ENCODE data around the gene GRID2.

The GRID2 gene

DNA sequence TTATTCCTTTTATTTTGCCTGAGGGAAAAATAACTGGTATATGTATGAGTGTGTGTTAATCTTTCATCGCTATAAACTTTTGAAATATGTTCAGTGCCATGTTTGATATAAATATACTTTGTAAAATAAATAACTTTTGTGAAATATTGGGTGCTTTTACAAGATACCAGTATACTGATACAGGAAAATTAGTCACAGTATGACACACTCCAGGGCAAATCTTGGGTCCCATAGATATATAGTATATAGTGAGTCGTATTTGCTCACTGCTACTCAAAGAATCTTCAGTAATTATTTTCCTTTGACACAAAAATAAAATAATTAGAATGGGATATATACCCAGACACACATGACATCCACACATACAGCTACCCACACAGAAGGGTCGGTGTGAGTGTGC lies 472.3 kb downstream of the GRID2 start:
- DNase-seq, result no peak

DNA sequence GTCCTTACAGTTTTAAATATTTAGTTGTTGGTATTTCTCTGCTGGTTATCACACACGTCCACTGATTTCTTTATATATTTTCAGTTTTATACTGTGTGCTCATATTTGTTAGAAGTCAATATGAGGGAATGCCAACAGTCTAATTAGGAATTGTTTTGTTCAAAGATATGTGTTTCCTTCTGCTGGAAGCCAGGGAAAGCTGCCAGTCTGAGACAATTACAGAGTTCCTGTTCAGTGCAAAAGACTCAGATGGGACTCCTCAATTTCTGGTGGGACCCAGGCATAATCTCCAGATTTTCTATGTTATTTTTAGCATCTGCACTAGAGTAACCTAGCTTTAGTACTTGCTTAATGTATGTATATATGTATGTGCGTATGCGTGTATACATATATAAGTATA lies 486.0 kb downstream of the GRID2 start:
- no peak for DNase-seq

DNA sequence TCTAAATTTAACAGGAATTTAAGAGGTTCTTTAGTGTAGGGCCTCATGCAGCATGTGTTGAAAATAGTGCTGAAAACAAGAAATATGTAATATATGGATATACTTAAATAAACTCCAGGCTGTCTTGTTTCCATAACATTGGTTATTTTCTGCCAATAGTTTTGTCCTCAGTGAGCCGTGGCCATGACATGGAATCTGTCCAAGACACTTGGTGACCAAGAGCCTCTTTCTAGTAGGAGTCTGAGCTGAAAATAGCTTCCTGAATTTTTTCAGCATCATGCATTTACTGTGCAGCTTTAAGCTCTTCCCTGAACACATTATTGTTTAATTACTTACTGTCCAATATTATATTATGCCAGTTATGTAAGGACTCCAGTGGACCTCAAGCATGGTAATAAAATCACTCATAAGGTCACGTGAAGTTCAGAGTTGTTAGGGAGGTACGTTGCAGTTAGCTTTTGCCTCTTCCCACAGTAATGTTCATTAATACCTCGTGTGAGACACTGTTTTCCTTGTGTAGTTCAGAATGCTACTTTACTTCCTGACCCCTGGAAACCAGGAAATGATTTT lies 488.2 kb downstream of the GRID2 start:
- DNase-seq, result no peak

DNA sequence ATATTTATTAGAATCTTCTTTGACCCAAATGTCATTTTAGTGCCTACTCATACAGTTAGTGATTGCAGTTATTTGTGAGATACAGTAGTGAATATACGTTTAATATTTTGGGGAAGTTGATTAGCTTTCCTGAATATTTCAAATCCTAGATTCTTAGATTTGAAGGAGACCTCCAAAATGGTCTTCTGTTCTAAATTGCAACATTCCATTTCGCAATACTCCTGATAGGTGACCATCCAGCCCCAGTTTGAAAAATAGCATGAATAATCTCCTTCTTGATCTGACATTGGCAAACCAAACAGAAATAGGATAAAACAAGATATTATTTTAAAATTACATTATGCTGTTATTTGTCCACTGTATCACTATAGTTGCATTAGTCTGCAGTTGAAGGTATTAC lies 505.6 kb downstream of the GRID2 start:
- DNase-seq, result no peak

DNA sequence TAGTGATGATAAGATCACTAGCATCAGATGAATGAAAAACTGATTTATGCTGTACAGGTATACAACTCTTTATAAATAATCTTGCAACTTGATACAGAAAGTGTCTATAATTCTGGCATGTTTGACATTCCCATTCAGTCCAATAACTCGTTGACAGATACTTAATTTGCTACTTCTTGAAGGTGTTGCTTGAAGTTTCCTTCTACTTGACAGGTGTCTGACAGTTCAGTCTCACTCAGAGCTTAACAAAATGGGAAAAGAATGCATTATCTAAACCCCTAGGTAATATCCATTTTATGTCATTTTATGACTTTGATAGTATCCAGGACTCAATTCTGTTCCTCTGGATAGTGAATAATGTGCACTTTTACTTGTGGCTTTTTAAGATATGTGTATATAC lies 508.9 kb downstream of the GRID2 start:
- no peak for DNase-seq

DNA sequence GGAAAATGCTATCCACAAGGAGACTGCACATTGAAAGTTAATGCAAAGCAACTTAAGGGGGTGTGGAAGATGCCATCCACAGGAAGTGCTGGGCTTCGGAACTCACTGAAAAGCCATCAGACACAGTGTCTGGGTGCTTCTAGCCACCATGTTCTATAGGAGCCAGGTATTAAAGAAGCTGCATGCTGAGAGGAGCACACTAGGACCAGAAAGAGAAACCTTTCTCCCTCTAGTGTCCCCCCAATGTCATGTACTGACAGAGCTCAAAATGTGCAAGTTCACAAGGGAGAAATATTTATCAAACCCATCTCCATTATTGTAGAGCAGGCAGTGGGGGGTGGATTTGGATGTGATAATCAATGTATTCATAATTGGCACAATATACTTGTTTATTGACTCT lies 510.9 kb downstream of the GRID2 start:
- no peak for DNase-seq

DNA sequence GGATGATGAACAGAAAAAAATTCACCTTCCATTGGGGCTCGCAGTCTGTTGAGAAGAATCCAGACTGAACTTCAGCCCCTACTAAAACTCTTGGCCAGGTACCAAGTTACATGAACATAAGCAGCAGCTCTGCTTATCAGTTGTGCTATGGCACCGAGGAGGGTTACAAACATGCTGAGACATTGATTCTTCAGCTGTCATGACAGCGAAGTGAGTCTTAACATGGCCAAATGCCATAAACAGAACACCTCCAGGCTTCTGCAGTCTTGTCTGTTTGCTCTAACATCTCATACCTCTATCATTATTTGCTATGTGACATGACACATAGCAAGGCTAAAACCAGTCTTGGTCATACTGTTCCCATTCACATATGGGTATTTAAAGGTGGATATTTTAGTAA lies 521.5 kb downstream of the GRID2 start:
- no peak for DNase-seq

DNA sequence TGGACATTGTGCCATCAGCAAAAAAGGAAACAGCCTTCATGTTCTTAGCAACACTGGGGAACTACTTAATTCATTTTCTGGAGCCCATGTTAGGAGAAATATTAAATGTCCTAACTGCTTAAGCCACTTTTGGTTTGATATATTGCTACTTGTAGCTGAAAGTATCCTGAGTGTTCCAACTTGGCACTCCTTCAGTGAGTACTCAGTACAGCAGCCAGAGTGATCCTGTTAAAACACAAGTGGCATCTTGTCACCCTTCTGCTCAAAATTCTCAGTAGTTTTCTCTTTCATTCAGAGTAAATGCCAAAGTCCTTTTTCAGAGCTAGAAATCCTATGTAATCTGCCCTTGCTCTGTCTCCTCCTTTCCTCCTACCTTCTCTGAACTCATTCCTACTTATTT lies 522.0 kb downstream of the GRID2 start:
- DNase-seq, result no peak

DNA sequence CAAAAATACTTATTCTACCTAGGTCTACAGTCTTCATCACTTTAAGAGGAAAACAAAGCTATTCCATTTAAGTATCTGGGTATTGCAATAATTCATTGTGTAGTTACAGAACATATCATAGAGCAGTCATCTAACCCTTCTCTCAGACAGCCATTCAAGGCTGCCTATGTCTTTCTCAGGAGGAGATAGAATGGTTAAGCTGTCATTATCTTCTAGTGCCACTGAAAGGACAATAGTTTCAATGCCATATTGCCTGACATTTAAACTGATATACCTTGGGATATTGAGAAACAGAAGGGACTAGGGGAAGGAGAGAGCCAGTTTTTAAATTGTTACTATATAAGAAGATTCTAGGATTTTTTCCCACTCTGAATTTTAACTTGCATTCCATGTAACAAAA lies 527.0 kb downstream of the GRID2 start:
- no peak for DNase-seq

DNA sequence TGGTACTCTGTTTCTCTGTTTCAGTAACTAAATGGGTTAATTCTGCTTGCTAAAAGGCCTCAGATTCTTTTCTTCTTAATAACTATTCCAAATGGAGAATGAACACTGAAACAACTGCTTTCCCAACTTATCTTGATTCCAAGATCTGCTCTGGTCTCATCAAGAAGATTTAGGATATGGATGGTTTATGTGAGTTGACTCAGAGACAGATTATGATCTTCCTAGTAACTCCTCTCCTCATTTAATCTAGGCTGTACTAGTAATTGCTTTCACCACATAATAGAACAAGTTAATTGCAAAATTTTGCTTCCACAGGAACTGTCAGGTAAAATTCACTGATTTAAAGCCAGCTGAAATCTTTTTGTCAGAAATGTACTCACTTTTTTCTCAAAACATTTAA lies 537.1 kb downstream of the GRID2 start:
- no peak for DNase-seq

DNA sequence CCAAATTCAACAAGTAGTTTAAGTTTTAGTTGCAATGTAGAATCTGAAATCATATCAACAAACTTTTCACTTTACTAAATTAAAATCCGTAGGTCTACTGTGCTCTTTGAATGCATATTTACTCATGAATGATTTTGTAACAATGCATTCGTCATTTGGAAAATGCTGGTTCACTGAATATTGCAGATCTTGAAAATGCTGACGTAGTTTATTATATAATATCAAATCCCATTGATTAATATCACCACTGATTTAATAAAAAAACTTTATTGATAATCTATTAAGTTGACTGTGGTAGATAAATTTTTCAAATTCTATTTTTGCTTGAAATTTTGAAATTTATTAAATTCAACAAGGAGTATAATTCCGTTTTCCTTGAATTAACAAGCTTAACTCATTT lies 540.0 kb downstream of the GRID2 start:
- no peak for DNase-seq

DNA sequence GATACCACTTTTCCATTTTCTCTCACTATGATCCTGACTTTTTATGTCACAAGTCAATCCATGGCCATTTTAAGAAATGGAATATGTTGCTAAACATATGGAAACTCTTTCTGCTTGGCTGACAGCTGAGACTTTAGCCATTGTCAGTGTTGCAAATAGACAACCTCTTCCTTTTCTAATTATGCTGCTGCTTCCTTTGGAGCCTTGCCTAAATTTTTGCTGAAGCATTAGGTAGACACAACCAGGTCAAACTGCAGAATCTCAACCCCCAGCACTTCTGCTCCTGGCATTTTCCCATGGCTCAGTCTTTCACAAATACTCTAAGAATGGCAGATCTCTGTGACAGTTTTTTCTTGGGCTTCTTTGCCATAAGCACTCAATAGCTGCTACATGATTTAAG lies 543.3 kb downstream of the GRID2 start:
- DNase-seq, result no peak

DNA sequence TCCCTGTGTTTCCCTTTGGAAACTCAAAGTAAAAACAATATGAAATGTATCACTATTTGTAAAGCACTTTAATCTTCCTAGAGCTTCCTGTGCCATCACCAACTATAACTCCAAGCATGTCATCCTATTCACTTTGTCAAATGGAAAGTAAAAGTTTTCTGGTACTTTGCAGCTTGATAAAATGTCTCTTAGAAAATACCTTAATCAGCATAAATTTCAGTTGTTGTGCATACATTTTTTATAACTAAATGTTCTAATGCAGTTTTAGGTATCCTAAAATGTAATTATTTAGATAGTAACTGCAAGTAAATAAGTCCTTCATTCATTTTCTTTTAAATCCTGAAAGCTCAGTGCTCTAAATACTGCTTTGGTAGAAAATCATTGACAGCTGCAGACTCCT lies 558.7 kb downstream of the GRID2 start:
- no peak for DNase-seq

DNA sequence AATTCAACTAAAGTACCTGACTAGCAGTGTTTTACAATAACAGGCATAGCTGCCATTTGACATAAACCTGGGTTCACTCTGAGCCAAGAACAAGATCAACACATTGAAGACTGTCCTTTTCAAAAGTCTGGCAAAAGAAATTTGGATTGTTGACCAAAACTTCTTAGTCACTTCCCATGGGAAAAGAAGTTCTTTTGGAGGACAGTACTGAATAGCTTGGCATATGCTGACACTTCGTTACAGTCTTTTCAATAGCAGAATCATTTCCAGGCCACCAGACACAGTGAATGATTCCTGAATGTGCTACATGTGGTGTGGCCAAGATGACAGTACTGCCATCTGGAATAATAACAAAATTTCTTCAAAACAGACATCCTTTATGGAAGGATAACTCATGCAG lies 560.3 kb downstream of the GRID2 start:
- DNase-seq, result no peak

DNA sequence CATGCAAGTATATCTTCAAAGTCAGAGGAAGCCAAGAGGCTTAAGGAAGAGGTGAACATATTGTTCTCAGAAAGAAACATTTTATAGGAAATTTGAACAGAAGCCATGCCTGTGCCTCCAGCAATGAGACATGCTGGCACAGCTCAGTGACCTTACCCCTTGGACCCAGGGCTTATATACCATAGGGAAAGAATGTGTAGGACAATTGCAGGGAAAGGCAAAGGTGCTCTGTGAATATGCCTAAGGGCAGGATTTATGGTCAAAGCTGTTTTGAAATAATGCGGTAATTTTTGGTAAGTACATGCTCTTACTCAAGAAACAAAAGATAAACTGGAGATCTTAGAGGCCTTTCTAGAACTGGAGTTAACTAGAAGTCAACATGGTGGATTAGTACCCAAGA lies 568.8 kb downstream of the GRID2 start:
- no peak for DNase-seq

DNA sequence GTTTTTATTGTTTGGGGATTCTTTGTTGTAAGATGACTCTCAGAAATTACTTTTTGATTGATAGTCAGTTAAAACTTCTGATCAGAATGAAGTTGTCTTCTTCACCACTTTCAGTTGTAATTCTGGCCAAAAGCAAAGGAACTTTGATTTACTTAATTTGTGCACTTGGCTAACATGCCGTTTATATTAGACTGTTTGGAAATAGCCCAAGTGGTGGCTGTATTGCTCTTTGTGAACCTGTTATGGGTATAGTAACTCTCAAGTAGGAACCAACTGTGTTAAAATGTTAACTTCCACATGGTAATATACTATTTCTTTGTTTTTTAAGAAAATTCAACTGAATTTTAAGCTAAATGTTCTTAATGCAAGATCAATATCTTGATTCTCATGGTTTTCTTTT lies 581.9 kb downstream of the GRID2 start:
- DNase-seq, result no peak

DNA sequence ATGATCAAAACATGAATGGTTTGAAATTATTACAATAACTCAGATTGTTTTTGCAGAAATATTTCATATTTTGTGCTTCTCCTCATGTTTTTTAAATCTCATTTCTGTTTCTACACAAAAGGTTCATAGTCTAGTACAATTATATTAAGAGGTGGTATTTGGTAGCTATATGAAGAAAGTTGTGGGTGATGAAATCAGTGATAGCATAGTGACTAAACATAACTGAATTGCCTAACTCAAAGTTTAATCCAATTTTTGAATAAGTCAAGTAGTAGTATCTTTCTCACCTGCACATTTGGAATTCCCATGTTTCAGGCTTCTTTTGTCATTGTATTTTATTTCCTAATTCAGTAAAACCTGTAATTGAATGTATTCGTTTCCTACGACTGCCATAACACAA lies 648.7 kb downstream of the GRID2 start:
- no peak for DNase-seq

DNA sequence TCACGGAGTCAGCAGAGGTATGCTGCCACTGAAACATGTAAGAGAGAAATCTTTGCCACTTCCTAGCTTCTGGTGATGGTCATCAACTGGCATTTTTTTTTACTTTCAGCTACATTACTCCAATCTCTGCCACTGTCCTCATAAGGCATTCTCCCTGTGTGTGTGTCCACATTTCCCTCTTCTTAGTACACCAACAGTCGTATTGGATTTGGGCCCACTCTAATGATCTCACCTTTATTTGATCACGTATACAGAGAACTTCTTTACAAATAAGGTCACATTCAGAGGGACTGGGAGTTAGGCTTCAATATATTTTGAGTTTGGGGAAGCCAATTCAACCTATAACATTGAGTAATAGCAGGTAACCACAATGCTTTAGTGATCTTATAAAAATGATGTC lies 649.1 kb downstream of the GRID2 start:
- no peak for DNase-seq

DNA sequence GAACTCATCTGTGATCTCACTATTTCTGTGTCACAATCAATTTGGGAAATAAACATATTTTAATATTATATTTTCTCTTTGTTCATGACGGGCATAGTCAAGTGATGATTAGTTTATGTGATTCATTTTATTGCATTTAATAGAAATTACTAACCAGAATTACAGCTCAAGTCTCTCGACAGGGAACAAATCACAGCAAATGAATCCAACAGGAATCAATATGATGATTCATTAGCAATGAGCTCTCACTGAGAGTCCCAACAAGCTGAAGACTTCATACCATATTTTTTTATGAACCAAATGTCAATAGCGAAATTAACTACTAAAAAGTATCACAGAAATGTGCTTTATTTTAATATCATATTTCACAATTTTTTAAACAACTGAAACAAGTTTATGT lies 649.7 kb downstream of the GRID2 start:
- DNase-seq, result no peak

DNA sequence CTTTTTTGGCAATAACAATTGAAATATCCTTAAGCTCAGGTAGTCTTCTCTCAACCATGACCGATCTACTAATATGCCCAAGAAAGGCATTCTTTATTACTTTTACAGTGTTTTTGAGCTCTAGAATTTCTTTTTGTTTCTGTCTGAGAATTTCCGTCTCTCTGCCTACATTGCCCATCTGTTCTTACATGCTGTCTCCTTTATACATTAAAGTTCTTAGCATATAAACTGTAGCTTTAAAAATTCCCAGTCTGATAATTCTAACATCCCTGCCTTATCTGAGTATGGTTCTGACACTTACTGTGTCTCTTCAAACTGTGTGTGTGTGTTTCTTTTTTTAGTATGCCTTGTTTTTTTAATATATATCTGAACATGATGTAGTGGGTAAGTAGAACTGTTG lies 658.1 kb downstream of the GRID2 start:
- DNase-seq, result no peak

DNA sequence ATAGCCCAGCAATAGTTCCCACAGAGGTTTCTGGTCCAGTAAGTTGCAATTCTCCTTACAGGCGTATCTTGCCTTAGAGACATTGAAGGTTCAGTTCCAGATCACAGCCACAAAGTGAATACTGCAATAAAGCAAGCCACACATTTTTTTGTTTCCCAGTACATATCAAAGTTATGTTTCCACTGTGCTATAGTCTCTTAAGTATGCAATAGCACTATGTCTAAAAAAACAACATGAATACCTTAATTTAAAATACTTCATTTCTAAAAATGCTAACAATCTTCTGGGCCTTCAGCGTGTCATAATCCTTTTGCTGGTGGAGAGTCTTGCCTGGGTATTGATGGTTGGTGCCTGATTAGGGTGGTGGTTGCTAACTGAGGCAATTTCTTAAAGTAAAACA lies 659.1 kb downstream of the GRID2 start:
- no peak for DNase-seq

DNA sequence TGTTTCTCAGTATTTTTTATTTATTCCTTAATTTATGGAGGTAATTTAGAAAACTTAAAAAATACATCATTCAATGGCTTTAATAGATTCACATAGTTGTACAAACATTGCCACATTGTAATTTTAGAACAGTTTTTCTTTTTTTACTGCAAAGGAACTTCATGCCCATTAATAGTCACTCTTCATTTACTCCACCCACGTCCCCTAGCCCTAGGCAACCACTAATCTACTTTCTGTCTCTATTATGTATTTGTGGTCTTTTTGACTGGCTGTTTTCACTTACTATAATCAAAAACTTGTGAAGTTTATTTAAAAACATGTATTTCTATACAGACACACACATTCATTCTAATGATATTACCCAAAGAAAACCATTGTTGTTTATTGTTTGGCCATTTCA lies 664.8 kb downstream of the GRID2 start:
- no peak for DNase-seq

DNA sequence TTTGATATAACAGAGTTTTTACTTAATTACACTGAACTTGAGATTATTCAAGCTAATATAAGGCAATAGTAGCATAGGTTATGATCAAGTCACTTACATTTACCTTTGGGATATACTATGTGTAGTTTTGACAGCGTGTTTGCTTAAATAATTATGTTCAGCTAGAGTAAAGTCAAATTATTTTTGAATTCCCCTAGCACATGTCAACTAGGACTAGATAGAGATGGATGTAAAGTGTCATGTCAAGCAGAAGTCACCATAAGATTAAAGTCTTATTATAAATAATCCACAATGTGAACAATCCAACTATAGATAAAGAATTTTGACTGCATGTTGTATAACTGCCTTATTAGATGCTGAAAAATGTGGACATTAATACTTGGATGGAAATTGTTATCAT lies 665.2 kb downstream of the GRID2 start:
- no peak for DNase-seq

DNA sequence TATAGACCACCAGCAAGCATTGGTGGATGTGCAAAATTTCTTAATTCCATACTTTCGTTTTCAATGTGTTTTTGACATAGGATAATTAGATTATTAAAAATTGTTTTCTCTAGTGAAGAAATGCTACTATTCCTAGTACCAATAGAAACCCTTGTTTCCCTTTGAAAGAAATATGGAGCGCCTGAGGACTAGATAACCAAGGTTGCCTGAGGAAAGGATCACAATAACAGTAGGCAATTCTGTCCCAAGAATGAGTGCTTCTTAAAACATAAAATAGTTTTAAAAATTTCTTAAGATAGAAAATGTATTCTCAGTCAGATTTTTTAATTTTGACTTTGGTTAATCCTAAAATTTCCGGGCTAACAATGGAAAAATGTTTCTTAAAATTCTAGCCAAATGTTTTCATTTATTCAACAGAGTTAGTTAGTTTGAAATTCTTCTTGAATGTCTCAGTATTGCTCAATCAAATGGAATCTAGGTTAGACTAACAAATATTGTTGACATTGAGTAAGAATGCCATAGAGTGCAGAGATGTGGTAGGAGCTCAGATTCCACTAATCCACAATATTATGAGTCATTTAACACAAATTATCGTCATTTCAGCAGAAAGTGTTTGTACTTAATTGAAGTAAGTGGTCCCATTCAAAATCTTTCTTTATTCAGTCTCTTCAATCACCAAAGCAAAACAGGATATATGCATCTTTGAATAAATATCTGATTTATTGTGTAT lies 666.0 kb downstream of the GRID2 start:
- DNase-seq, result no peak

DNA sequence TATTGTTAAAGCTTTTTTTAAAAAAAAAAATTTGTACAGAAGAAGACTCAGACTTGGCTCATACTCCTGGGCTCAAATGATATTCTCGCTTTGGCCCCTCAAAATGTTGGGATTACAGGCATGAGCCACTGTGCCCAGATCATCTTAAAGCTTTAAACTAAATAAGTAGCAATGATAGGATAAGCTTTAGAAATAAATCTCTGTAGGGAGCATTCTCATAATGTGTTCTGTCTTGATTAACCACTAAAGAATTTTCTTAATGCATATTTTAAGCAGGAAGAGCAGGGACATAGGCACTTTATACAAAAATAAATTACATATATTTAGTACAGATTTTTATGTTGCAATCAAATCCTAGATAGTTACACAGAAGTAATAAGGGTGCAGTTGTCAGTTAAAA lies 667.2 kb downstream of the GRID2 start:
- no peak for DNase-seq
